HepG2 (cell line): Measurements from ENCODE around the gene CD300LB. TPM values are rescaled to one million over a fixed set of nuclear protein-coding genes. Genes with fewer than 3 reads are reported as not detected.
A peak's percentile ranks its signal among the peaks of the same experiment; 100 is the strongest.

Experiments used
- ATAC-seq: fragments of 200-7000 bp; cut with Tn5 transposase; 3 replicates; pipeline ENCODE4 v1.9.1; 2020; ENCODE audit warnings: mild to moderate bottlenecking, moderate library complexity
- BruUV-seq: library from RNA; stranded (reverse); fragments of 400-500 nt; replicated peaks from 2 replicates; lab custom pipeline; 2021; lab: Mats Ljungman, UMichigan
- CTCF ChIA-PET: fragments of 300-600 bp; formaldehyde crosslinking; extraction: SDS; loops from one replicate; lab custom pipeline; 2021; ENCODE audit warnings: low total read pairs, inconsistent platforms, low intra/inter-chr PET ratio; lab: Yijun Ruan, JAX
- POLR2A ChIA-PET: fragments of 350-600 bp; sonication (Branson Sonifier 250); formaldehyde crosslinking; loops from one replicate; lab custom pipeline; 2020; ENCODE audit warnings: antibody characterized with exemption, inconsistent platforms; lab: Yijun Ruan, JAX
- DNase-seq: peaks from one replicate; pipeline ENCODE4 v3.0.0-alpha.2; 2015; ENCODE audit warnings: low spot score
- FAIRE-seq: peaks from 3 replicates; lab custom pipeline; 2011; peaks lifted over from hg19 to GRCh38; lab: Jason Lieb, UNC
- H2AFZ ChIP-seq: one replicate; pipeline ENCODE4 v1.6.1; 2011; ENCODE audit warnings: low read length, inconsistent platforms
- H3K27ac ChIP-seq: fragments of 300-600 bp; 3 replicates; pipeline ENCODE4 v1.8.0; 2011; ENCODE audit warnings: mixed run types, mild to moderate bottlenecking, mixed read lengths, low read length, inconsistent platforms; ENCODE audit not compliant: insufficient read depth; ENCODE audit errors: extremely low read length
- H3K27me3 ChIP-seq, 2 experiments: fragments of 200-600 bp in 1 of 2; 2 replicates in 1 of 2; 3 replicates in 1 of 2; pipeline versions ENCODE4 v1.6.0 to v1.8.0; 2011; ENCODE audit warnings: low read length in 2 of 2, mild to moderate bottlenecking in 2 of 2, moderate library complexity in 2 of 2, inconsistent platforms in 1 of 2; ENCODE audit not compliant: insufficient read depth in 2 of 2, control insufficient read depth in 1 of 2
- H3K36me3 ChIP-seq, 2 experiments: fragments of 200-600 bp in 1 of 2; replicated peaks in 1 of 2; 2 replicates in 1 of 2; 3 replicates in 1 of 2; pipeline versions ENCODE4 v1.5.1 to v1.8.0; 2011; ENCODE audit warnings: low read length in 2 of 2, inconsistent platforms in 1 of 2; ENCODE audit not compliant: insufficient read depth in 2 of 2, control insufficient read depth in 1 of 2
- H3K4me1 ChIP-seq: 2 replicates; pipeline ENCODE4 v1.5.1; 2012; ENCODE audit warnings: low read length, inconsistent platforms; ENCODE audit not compliant: insufficient read depth
- H3K4me2 ChIP-seq: 2 replicates; pipeline ENCODE4 v1.6.0; 2011; ENCODE audit warnings: low read depth, low read length, inconsistent platforms
- H3K4me3 ChIP-seq, 3 experiments: fragments of 200-600 bp in 1 of 3; sonication (generic), shearing (Covaris generic) in 1 of 3; replicated peaks in 1 of 3; 2 replicates each; pipeline ENCODE4 v1.5.1; 2011 to 2016; ENCODE audit warnings: low read length in 3 of 3, inconsistent platforms in 2 of 3, low read depth in 2 of 3, mild to moderate bottlenecking in 2 of 3, control low read depth in 1 of 3, mixed read lengths in 1 of 3; ENCODE audit not compliant: insufficient read depth in 1 of 3
- H3K79me2 ChIP-seq: one replicate; pipeline ENCODE4 v1.6.1; 2011; ENCODE audit warnings: low read length, inconsistent platforms; ENCODE audit not compliant: insufficient read depth
- H3K9ac ChIP-seq: 2 replicates; pipeline ENCODE4 v1.6.0; 2011; ENCODE audit warnings: mild to moderate bottlenecking, low read depth, low read length, inconsistent platforms; ENCODE audit not compliant: insufficient read depth
- H3K9me3 ChIP-seq: 2 replicates; pipeline ENCODE4 v1.5.1; 2012; ENCODE audit warnings: mild to moderate bottlenecking, low read length
- H4K20me1 ChIP-seq: 2 replicates; pipeline ENCODE4 v1.6.0; 2011; ENCODE audit warnings: inconsistent platforms, mild to moderate bottlenecking, low read length, moderate library complexity; ENCODE audit not compliant: insufficient read depth
- FOXA1 ChIP-seq, 2 experiments: fragments of 450-650 bp in 1 of 2; sonication (generic) in 1 of 2; formaldehyde crosslinking in 1 of 2; IDR thresholded peaks; 2 replicates each; pipeline versions ENCODE4 v1.4.0 to v1.6.1; 2016 to 2020; ENCODE audit warnings: missing genetic modification reagents in 1 of 2
- NFRKB ChIP-seq: fragments of 450-650 bp; IDR thresholded peaks from 2 replicates; pipeline ENCODE4 v1.6.1; 2017
- SMAD1 ChIP-seq: sonication (generic); formaldehyde crosslinking; IDR thresholded peaks from 2 replicates; pipeline ENCODE4 v1.4.0; 2020; ENCODE audit warnings: missing genetic modification reagents, low read depth, mild to moderate bottlenecking, borderline replicate concordance
- TFDP1 ChIP-seq: IDR thresholded peaks from 2 replicates; pipeline ENCODE4 v1.6.1; 2016; ENCODE audit warnings: missing compliant biosample characterization, missing genetic modification reagents, borderline replicate concordance
- ZBTB4 ChIP-seq: sonication (generic); formaldehyde crosslinking; IDR thresholded peaks from 2 replicates; pipeline ENCODE4 v1.4.0; 2020; ENCODE audit warnings: missing genetic modification reagents, mild to moderate bottlenecking, borderline replicate concordance
- ZFP36L2 ChIP-seq: sonication (generic); formaldehyde crosslinking; IDR thresholded peaks from 2 replicates; pipeline ENCODE4 v1.4.0; 2020; ENCODE audit warnings: missing genetic modification reagents
- ZNF121 ChIP-seq: sonication (generic); formaldehyde crosslinking; IDR thresholded peaks from 2 replicates; pipeline ENCODE4 v1.5.0; 2020; ENCODE audit warnings: mild to moderate bottlenecking, missing genetic modification reagents
- ZNF207 ChIP-seq: fragments of 450-650 bp; IDR thresholded peaks from 2 replicates; pipeline ENCODE4 v1.6.1; 2016; ENCODE audit warnings: antibody characterized with exemption, borderline replicate concordance
- WGBS: methylation state at CpG from one replicate; pipeline ENCODE4 v1.1.6; 2017; ENCODE audit warnings: low lambda C conversion rate; 5-methylcytosine and 5-hydroxymethylcytosine counted together
- in situ Hi-C: cut with HindIII; loops from 2 replicates; pipeline ENCODE4 v1.10.0; 2017; ENCODE audit warnings: low pct_unique_long_range_greater_than_20kb; ENCODE audit not compliant: extremely low pct_ligation_motif_present
- intact Hi-C: fragments of 100-400 bp; cut with micrococcal nuclease; formaldehyde crosslinking; loops from one replicate; pipeline ENCODE4 v1.10.0; 2022; ENCODE audit not compliant: unreplicated experiment
- polyA plus RNA-seq, 8 experiments: library from polyadenylated mRNA; depleted of rRNA in 3 of 8; stranded (reverse) in 7 of 8; unstranded in 1 of 8; fragments of >200 nt; fragmentation: Illumina TruSeq in 4 of 8; extraction: Trizol in 4 of 8; gene quantifications; 2 replicates each; pipeline versions ENCODE4 v1.2.1 to v1.2.3, GENCODE V29; 2011 to 2016; ENCODE audit warnings: low read depth in 4 of 8, missing spikeins in 1 of 8, mixed read lengths in 1 of 8; ENCODE audit not compliant: insufficient read depth in 1 of 8
- total RNA-seq, 5 experiments: library from RNA; depleted of rRNA; stranded (reverse); fragments of >200 nt; fragmentation: Illumina TruSeq; extraction: Trizol; gene quantifications; 2 replicates each; pipeline ENCODE4 v1.2.3, GENCODE V29; 2016; ENCODE audit warnings: low read depth in 1 of 5
- TF ChIP-seq, protein P1 (sequence below): sonication (generic); formaldehyde crosslinking; IDR thresholded peaks from 2 replicates; pipeline ENCODE4 v1.4.0; 2020; ENCODE audit warnings: mild to moderate bottlenecking, missing genetic modification reagents

CD300LB gene
- total and polyA plus RNA-seq, 2 of the 13 experiments (the other 11 are each of a cell fraction or from before 2014, with no cell fraction given): not detected

GRCh38 chr17:74563358-74563757, 32.1 kb upstream of the CD300LB start (continued):
- TF ChIP-seq, protein P1, sequence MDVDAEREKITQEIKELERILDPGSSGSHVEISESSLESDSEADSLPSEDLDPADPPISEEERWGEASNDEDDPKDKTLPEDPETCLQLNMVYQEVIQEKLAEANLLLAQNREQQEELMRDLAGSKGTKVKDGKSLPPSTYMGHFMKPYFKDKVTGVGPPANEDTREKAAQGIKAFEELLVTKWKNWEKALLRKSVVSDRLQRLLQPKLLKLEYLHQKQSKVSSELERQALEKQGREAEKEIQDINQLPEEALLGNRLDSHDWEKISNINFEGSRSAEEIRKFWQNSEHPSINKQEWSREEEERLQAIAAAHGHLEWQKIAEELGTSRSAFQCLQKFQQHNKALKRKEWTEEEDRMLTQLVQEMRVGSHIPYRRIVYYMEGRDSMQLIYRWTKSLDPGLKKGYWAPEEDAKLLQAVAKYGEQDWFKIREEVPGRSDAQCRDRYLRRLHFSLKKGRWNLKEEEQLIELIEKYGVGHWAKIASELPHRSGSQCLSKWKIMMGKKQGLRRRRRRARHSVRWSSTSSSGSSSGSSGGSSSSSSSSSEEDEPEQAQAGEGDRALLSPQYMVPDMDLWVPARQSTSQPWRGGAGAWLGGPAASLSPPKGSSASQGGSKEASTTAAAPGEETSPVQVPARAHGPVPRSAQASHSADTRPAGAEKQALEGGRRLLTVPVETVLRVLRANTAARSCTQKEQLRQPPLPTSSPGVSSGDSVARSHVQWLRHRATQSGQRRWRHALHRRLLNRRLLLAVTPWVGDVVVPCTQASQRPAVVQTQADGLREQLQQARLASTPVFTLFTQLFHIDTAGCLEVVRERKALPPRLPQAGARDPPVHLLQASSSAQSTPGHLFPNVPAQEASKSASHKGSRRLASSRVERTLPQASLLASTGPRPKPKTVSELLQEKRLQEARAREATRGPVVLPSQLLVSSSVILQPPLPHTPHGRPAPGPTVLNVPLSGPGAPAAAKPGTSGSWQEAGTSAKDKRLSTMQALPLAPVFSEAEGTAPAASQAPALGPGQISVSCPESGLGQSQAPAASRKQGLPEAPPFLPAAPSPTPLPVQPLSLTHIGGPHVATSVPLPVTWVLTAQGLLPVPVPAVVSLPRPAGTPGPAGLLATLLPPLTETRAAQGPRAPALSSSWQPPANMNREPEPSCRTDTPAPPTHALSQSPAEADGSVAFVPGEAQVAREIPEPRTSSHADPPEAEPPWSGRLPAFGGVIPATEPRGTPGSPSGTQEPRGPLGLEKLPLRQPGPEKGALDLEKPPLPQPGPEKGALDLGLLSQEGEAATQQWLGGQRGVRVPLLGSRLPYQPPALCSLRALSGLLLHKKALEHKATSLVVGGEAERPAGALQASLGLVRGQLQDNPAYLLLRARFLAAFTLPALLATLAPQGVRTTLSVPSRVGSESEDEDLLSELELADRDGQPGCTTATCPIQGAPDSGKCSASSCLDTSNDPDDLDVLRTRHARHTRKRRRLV (CRISPR knock-in tag): no peak
- TF ChIP-seq TFDP1 (CRISPR knock-in tag) (no peak), ZFP36L2 (no peak), NFRKB (peak; percentile 6; the same call in 1 of the 2 replicates), ZNF207 (peak; percentile 87; the same call in 1 of the 2 replicates), FOXA1 (IDR thresholded peaks at IDR 0.05) (peak; percentile 54; the same call in 1 of the 2 replicates), FOXA1 (CRISPR knock-in tag; IDR thresholded peaks at IDR 0.05) (no peak)

GRCh38 chr17:74561586-74561985, 30.3 kb upstream of the CD300LB start:
- in situ Hi-C loops: no loop called here
- Histone ChIP-seq H3K9me3 (no peaks in the 10 kb centered on the region), H4K20me1 (no peaks in the 10 kb centered on the region), H3K36me3 (no peaks in the 10 kb centered on the region), H3K4me1 (no peaks in the 10 kb centered on the region), H3K27ac (no peak overlapping the region), H3K4me3 (no peak overlapping the region), H3K4me2 (no peak overlapping the region), H3K79me2 (no peaks in the 10 kb centered on the region), H3K9ac (no peak overlapping the region), H3K27me3 (peaks cover 7 to 65% of the 10 kb centered on the region in 2 experiments), H2AFZ (no peak overlapping the region)
- WGBS: 2% methylated on average over 3 of the region's 3 CpGs
- ChIA-PET CTCF (no interaction called here), POLR2A (no interaction called here)
- BruUV-seq: no TSS peak
- intact Hi-C loops: no loop called here
- ATAC-seq: no peak
- FAIRE-seq: no peak
- no peak for DNase-seq
- TF ChIP-seq ZBTB4 (CRISPR knock-in tag) (no peak), ZNF121 (CRISPR knock-in tag) (no peak), SMAD1 (no peak)
